PFSK-1 (cell line): ENCODE measurements around the gene CDC42BPB.

ENCODE experiments used
- FOXP2 ChIP-seq: optimal IDR thresholded peaks from 2 replicates; pipeline ENCODE3; 2011; ENCODE audit warnings: borderline replicate concordance, control low read depth, inconsistent platforms; ENCODE audit not compliant: insufficient read depth; ENCODE audit errors: extremely low read length, extremely low read depth
- POLR2AphosphoS5 ChIP-seq: IDR thresholded peaks from 2 replicates; pipeline ENCODE4 v1.6.1; 2012; ENCODE audit warnings: low read depth, mild to moderate bottlenecking, control low read depth, low read length, moderate library complexity
- SIN3A ChIP-seq: IDR thresholded peaks from 2 replicates; pipeline ENCODE4 v1.6.1; 2012; ENCODE audit warnings: mild to moderate bottlenecking, low read length, moderate library complexity, borderline replicate concordance; ENCODE audit not compliant: insufficient read depth
- TAF1 ChIP-seq: IDR thresholded peaks from 2 replicates; pipeline ENCODE4 v1.6.1; 2012; ENCODE audit warnings: low read length, control low read depth, borderline replicate concordance; ENCODE audit not compliant: insufficient read depth
- TF ChIP-seq, protein P1 (sequence below), 2 experiments: IDR thresholded peaks; 2 replicates each; pipeline versions ENCODE4 v1.6.1 to v1.8.0; 2011 to 2012; ENCODE audit warnings: low read depth in 2 of 2, low read length in 2 of 2, control low read depth in 1 of 2, inconsistent platforms in 1 of 2, mild to moderate bottlenecking in 1 of 2, moderate library complexity in 1 of 2; ENCODE audit not compliant: insufficient read depth in 1 of 2

The CDC42BPB gene

DNA sequence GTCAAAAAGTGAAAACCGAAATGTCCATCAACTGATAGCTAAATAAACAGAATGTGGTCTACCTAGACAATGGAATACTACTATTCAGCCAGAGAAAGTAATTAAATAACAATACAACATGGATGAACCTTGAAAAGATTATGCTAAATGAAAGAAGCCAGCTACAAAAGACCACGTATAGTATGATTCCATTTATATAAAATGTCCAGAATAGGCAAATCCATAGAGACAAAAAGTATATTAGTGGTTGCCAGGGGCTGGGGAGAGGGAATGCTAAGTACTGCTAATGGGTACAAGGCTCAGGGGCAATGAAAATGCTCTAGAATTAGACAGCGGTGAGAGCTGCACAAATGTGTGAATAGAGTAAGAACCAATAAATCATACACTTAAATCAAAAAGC lies 29.9 kb downstream of the CDC42BPB start:
- TF ChIP-seq FOXP2 = no peak
- TF ChIP-seq TAF1 = no peak
- TF ChIP-seq, protein P1, sequence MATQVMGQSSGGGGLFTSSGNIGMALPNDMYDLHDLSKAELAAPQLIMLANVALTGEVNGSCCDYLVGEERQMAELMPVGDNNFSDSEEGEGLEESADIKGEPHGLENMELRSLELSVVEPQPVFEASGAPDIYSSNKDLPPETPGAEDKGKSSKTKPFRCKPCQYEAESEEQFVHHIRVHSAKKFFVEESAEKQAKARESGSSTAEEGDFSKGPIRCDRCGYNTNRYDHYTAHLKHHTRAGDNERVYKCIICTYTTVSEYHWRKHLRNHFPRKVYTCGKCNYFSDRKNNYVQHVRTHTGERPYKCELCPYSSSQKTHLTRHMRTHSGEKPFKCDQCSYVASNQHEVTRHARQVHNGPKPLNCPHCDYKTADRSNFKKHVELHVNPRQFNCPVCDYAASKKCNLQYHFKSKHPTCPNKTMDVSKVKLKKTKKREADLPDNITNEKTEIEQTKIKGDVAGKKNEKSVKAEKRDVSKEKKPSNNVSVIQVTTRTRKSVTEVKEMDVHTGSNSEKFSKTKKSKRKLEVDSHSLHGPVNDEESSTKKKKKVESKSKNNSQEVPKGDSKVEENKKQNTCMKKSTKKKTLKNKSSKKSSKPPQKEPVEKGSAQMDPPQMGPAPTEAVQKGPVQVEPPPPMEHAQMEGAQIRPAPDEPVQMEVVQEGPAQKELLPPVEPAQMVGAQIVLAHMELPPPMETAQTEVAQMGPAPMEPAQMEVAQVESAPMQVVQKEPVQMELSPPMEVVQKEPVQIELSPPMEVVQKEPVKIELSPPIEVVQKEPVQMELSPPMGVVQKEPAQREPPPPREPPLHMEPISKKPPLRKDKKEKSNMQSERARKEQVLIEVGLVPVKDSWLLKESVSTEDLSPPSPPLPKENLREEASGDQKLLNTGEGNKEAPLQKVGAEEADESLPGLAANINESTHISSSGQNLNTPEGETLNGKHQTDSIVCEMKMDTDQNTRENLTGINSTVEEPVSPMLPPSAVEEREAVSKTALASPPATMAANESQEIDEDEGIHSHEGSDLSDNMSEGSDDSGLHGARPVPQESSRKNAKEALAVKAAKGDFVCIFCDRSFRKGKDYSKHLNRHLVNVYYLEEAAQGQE (IDR thresholded peaks at IDR 0.05; ENCODE audit: insufficient read depth in 1 of 2, low read depth in 2 of 2, low read length in 2 of 2) = no peak
- no peak for TF ChIP-seq SIN3A
- no peak for TF ChIP-seq POLR2AphosphoS5

DNA sequence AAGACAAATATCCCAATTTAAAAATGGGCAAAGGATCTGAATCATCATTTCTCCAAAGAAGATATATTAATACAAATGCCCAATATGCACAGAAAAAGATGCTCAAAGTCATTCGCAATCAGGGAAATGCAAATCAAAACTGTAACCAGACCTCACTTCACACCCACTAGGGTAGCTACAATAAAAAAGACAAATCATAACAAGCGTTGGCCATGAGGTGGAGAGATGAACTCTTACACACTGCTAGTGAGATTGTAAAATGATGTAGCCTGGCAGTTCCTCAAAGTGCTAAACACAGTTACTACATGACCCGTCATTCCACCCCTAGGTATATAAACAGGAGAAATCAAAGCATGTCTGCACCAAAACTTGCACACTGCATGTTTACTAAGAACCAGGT lies 30.4 kb downstream of the CDC42BPB start:
- no peak for TF ChIP-seq TAF1
- no peak for TF ChIP-seq FOXP2
- TF ChIP-seq SIN3A = no peak
- TF ChIP-seq POLR2AphosphoS5 = no peak
- TF ChIP-seq, protein P1 (IDR thresholded peaks at IDR 0.05; ENCODE audit: insufficient read depth in 1 of 2, low read depth in 2 of 2, low read length in 2 of 2) = no peak

DNA sequence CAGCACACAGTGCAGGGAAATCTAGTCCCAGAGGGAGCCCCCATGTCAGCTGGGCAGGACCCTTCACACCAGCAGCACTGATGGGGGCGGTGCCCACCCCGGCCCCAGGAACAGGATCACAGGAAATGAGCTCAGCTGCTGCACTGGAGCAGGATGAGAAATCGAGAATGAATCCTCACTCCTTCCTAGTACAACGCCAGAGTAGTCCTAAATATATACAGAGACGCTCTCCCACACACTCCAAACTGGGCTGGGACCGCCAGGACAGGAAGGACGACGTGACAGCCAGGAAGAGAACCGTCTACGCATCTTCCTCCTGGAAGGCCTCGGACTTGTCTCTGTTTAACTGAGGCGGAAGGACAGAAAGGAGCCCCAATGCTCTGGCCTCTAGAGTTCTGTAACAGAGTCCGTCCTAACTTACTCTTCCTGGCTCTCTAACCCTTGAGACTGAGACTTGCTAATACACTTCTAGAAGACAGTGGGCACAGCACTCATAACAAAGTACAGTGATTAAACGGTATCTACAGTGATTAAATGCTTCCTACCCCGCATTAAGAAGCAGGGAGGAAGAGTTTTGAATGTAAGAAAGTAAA lies 33.4 kb downstream of the CDC42BPB start:
- TF ChIP-seq SIN3A = peak; percentile 41; the same call in 1 of the 2 replicates
- no peak for TF ChIP-seq POLR2AphosphoS5
- TF ChIP-seq, protein P1 (IDR thresholded peaks at IDR 0.05; ENCODE audit: insufficient read depth in 1 of 2, low read depth in 2 of 2, low read length in 2 of 2) = peak; percentile 13 to 52; a peak in 1 of 4 replicates
- TF ChIP-seq TAF1 = no peak
- no peak for TF ChIP-seq FOXP2

DNA sequence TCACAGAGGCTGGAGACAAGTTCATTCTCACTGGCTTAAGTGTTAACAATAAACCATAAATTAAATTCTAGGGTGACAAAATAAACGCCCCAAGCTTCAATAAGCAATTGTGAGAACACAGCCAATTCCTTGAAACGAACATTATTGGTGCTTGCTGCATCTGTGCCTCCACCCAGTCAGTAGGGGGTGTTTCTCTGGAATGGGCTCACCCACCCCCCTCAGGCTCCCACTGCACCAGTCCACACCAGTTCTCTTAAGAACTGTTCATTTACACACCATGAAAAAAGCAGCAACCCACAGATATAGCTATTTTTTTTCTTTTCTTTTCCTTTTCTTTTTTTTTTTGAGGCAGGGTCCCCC lies 34.7 kb downstream of the CDC42BPB start:
- TF ChIP-seq, protein P1 (IDR thresholded peaks at IDR 0.05; ENCODE audit: insufficient read depth in 1 of 2, low read depth in 2 of 2, low read length in 2 of 2) = no peak
- no peak for TF ChIP-seq POLR2AphosphoS5
- TF ChIP-seq SIN3A = no peak
- TF ChIP-seq TAF1 = no peak
- TF ChIP-seq FOXP2 = no peak

DNA sequence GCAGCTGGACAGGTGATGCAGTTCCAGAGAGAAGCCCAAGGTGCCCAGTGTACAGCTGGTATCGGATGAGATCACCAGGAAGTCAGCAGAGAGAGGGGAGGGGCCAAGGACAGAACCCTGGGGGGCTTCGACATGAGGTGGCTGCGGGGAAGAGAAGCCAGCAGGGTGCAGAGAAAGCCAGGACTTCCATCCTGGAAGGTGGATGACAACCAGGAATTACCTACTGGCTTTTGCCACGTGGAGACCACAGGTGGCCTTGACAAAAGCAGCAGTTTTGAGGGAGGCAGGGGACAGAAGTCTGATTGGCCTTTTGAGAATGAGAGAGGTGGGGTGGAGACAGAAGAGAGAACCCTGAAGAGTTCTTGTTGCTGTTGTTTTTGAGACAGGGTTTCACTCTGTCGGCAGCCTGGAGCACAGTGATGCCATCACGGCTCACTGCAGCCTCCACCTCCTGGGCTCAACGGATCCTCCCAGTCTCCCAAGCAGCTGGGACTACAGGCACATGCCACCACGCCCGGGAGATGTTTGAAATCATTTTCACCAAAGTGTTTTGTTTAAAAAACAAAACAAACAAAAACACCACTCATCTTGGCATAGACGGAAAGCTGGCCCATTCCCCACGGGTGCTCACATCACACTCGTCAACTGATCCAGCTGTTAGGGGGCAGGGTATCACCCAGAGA lies 35.2 kb downstream of the CDC42BPB start:
- TF ChIP-seq SIN3A (no peak), TAF1 (no peak), FOXP2 (no peak), POLR2AphosphoS5 (no peak)
- TF ChIP-seq, protein P1 (IDR thresholded peaks at IDR 0.05; ENCODE audit: insufficient read depth in 1 of 2, low read depth in 2 of 2, low read length in 2 of 2) = no peak
